Peyer's patch (tissue), 4 donors: ENCODE measurements around the gene SORBS1.

ENCODE experiments used
- CTCF ChIP-seq, 6 experiments: fragments of 450-650 bp in 4 of 6; fragments of 200-600 bp in 2 of 6; sonication (generic) in 1 of 6; IDR thresholded peaks; one replicate each; pipeline ENCODE4 v1.5.1; 2017 to 2019; ENCODE audit warnings: antibody characterized with exemption in 6 of 6, mild to moderate bottlenecking in 3 of 6, moderate library complexity in 1 of 6
- POLR2A ChIP-seq, 2 donors: fragments of 450-650 bp; IDR thresholded peaks; one replicate each; pipeline ENCODE4 v1.5.1; 2017; ENCODE audit warnings: antibody characterized with exemption in 2 of 2, mild to moderate bottlenecking in 2 of 2, moderate library complexity in 2 of 2

- no peak for TF ChIP-seq CTCF (IDR thresholded peaks at IDR 0.05)
- TF ChIP-seq POLR2A (IDR thresholded peaks at IDR 0.05), result no peak
Observed at GRCh38 chr10:95566136-95566535, 5.0 kb upstream of the SORBS1 start.
